HepG2 (cell line): ENCODE measurements around the gene RERE. TPM values are rescaled to one million over a fixed set of nuclear protein-coding genes. Genes with fewer than 3 reads are reported as not detected.

Experiments
- ATAC-seq: fragments of 200-7000 bp; cut with Tn5 transposase; 3 replicates; pipeline ENCODE4 v1.9.1; 2020; ENCODE audit warnings: mild to moderate bottlenecking, moderate library complexity
- BruUV-seq: library from RNA; stranded (reverse); fragments of 400-500 nt; replicated peaks from 2 replicates; lab custom pipeline; 2021; lab: Mats Ljungman, UMichigan
- CTCF ChIA-PET: fragments of 300-600 bp; formaldehyde crosslinking; extraction: SDS; loops from one replicate; lab custom pipeline; 2021; ENCODE audit warnings: low total read pairs, inconsistent platforms, low intra/inter-chr PET ratio; lab: Yijun Ruan, JAX
- POLR2A ChIA-PET: fragments of 350-600 bp; sonication (Branson Sonifier 250); formaldehyde crosslinking; loops from one replicate; lab custom pipeline; 2020; ENCODE audit warnings: antibody characterized with exemption, inconsistent platforms; lab: Yijun Ruan, JAX
- DNase-seq: peaks from one replicate; pipeline ENCODE4 v3.0.0-alpha.2; 2015; ENCODE audit warnings: low spot score
- FAIRE-seq: peaks from 3 replicates; lab custom pipeline; 2011; peaks lifted over from hg19 to GRCh38; lab: Jason Lieb, UNC
- H2AFZ ChIP-seq: one replicate; pipeline ENCODE4 v1.6.1; 2011; ENCODE audit warnings: low read length, inconsistent platforms
- H3K27ac ChIP-seq: fragments of 300-600 bp; 3 replicates; pipeline ENCODE4 v1.8.0; 2011; ENCODE audit warnings: mixed run types, mild to moderate bottlenecking, mixed read lengths, low read length, inconsistent platforms; ENCODE audit not compliant: insufficient read depth; ENCODE audit errors: extremely low read length
- H3K27me3 ChIP-seq, 2 experiments: fragments of 200-600 bp in 1 of 2; 2 replicates in 1 of 2; 3 replicates in 1 of 2; pipeline versions ENCODE4 v1.6.0 to v1.8.0; 2011; ENCODE audit warnings: low read length in 2 of 2, mild to moderate bottlenecking in 2 of 2, moderate library complexity in 2 of 2, inconsistent platforms in 1 of 2; ENCODE audit not compliant: insufficient read depth in 2 of 2, control insufficient read depth in 1 of 2
- H3K36me3 ChIP-seq, 2 experiments: fragments of 200-600 bp in 1 of 2; replicated peaks in 1 of 2; 2 replicates in 1 of 2; 3 replicates in 1 of 2; pipeline versions ENCODE4 v1.5.1 to v1.8.0; 2011; ENCODE audit warnings: low read length in 2 of 2, inconsistent platforms in 1 of 2; ENCODE audit not compliant: insufficient read depth in 2 of 2, control insufficient read depth in 1 of 2
- H3K4me1 ChIP-seq: 2 replicates; pipeline ENCODE4 v1.5.1; 2012; ENCODE audit warnings: low read length, inconsistent platforms; ENCODE audit not compliant: insufficient read depth
- H3K4me2 ChIP-seq: 2 replicates; pipeline ENCODE4 v1.6.0; 2011; ENCODE audit warnings: low read depth, low read length, inconsistent platforms
- H3K4me3 ChIP-seq, 3 experiments: fragments of 200-600 bp in 1 of 3; sonication (generic), shearing (Covaris generic) in 1 of 3; replicated peaks in 1 of 3; 2 replicates each; pipeline ENCODE4 v1.5.1; 2011 to 2016; ENCODE audit warnings: low read length in 3 of 3, inconsistent platforms in 2 of 3, low read depth in 2 of 3, mild to moderate bottlenecking in 2 of 3, control low read depth in 1 of 3, mixed read lengths in 1 of 3; ENCODE audit not compliant: insufficient read depth in 1 of 3
- H3K79me2 ChIP-seq: one replicate; pipeline ENCODE4 v1.6.1; 2011; ENCODE audit warnings: low read length, inconsistent platforms; ENCODE audit not compliant: insufficient read depth
- H3K9ac ChIP-seq: 2 replicates; pipeline ENCODE4 v1.6.0; 2011; ENCODE audit warnings: mild to moderate bottlenecking, low read depth, low read length, inconsistent platforms; ENCODE audit not compliant: insufficient read depth
- H3K9me3 ChIP-seq: 2 replicates; pipeline ENCODE4 v1.5.1; 2012; ENCODE audit warnings: mild to moderate bottlenecking, low read length
- H4K20me1 ChIP-seq: 2 replicates; pipeline ENCODE4 v1.6.0; 2011; ENCODE audit warnings: inconsistent platforms, mild to moderate bottlenecking, low read length, moderate library complexity; ENCODE audit not compliant: insufficient read depth
- AGO1 ChIP-seq: fragments of 200-400 bp; formaldehyde crosslinking; IDR thresholded peaks from 2 replicates; pipeline ENCODE4 v1.6.1; 2017; ENCODE audit warnings: mild to moderate bottlenecking, low read depth, low read length, moderate library complexity; ENCODE audit not compliant: poor library complexity, severe bottlenecking
- GPN1 ChIP-seq: sonication (generic); formaldehyde crosslinking; IDR thresholded peaks from 2 replicates; pipeline ENCODE4 v1.5.1; 2020; ENCODE audit warnings: missing genetic modification reagents, borderline replicate concordance
- HHEX ChIP-seq: IDR thresholded peaks from 2 replicates; pipeline ENCODE4 v1.6.1; 2016; ENCODE audit warnings: control low read depth
- KLF6 ChIP-seq: IDR thresholded peaks from 2 replicates; pipeline ENCODE4 v1.8.0; 2016; ENCODE audit warnings: missing biosample characterization, missing genetic modification reagents
- NR3C1 ChIP-seq: sonication (generic); formaldehyde crosslinking; IDR thresholded peaks from 2 replicates; pipeline ENCODE4 v1.4.0; 2020; ENCODE audit warnings: missing genetic modification reagents
- POLR2G ChIP-seq: fragments of 200-400 bp; formaldehyde crosslinking; IDR thresholded peaks from 2 replicates; pipeline ENCODE4 v1.6.1; 2018; ENCODE audit warnings: mild to moderate bottlenecking, low read depth, low read length, moderate library complexity
- RBFOX2 ChIP-seq: fragments of 200-400 bp; formaldehyde crosslinking; IDR thresholded peaks from 2 replicates; pipeline ENCODE4 v1.6.1; 2017; ENCODE audit warnings: low read depth, mild to moderate bottlenecking, low read length
- RBM22 ChIP-seq: fragments of 200-400 bp; formaldehyde crosslinking; optimal IDR thresholded peaks from 2 replicates; pipeline ENCODE3; 2017; ENCODE audit warnings: mild to moderate bottlenecking, low read length, moderate library complexity
- SMAD9 ChIP-seq: sonication (generic); formaldehyde crosslinking; IDR thresholded peaks from 2 replicates; pipeline ENCODE4 v1.5.1; 2020; ENCODE audit warnings: mild to moderate bottlenecking, missing genetic modification reagents
- ZBTB2 ChIP-seq: sonication (generic); formaldehyde crosslinking; IDR thresholded peaks from 2 replicates; pipeline ENCODE4 v1.8.0; 2022; ENCODE audit warnings: low read depth, missing genetic modification reagents
- ZFP90 ChIP-seq: sonication (generic); formaldehyde crosslinking; IDR thresholded peaks from 2 replicates; pipeline ENCODE4 v1.8.0; 2022; ENCODE audit warnings: missing genetic modification reagents, mild to moderate bottlenecking, inconsistent platforms, borderline replicate concordance
- ZMAT3 ChIP-seq: sonication (generic); formaldehyde crosslinking; conservative IDR thresholded peaks from 2 replicates; pipeline ENCODE4 v1.7.0; 2021; ENCODE audit warnings: missing genetic modification reagents
- ZNF512 ChIP-seq: sonication (generic); formaldehyde crosslinking; IDR thresholded peaks from 2 replicates; pipeline ENCODE4 v1.4.0; 2020; ENCODE audit warnings: mild to moderate bottlenecking, missing genetic modification reagents
- ZNF672 ChIP-seq: sonication (generic); formaldehyde crosslinking; IDR thresholded peaks from 2 replicates; pipeline ENCODE4 v1.8.1; 2022; ENCODE audit warnings: missing genetic modification reagents
- ZNF687 ChIP-seq: sonication (generic); formaldehyde crosslinking; IDR thresholded peaks from 2 replicates; pipeline ENCODE4 v1.5.1; 2020; ENCODE audit warnings: mild to moderate bottlenecking, missing genetic modification reagents, moderate library complexity
- ZNF709 ChIP-seq: sonication (generic); formaldehyde crosslinking; IDR thresholded peaks from 2 replicates; pipeline ENCODE4 v1.5.0; 2020; ENCODE audit warnings: mild to moderate bottlenecking, missing genetic modification reagents
- ZNF780A ChIP-seq: sonication (generic); formaldehyde crosslinking; IDR thresholded peaks from 2 replicates; pipeline ENCODE4 v1.8.0; 2022; ENCODE audit warnings: mild to moderate bottlenecking, missing genetic modification reagents, moderate library complexity
- WGBS: methylation state at CpG from one replicate; pipeline ENCODE4 v1.1.6; 2017; ENCODE audit warnings: low lambda C conversion rate; 5-methylcytosine and 5-hydroxymethylcytosine counted together
- in situ Hi-C: cut with HindIII; loops from 2 replicates; pipeline ENCODE4 v1.10.0; 2017; ENCODE audit warnings: low pct_unique_long_range_greater_than_20kb; ENCODE audit not compliant: extremely low pct_ligation_motif_present
- intact Hi-C: fragments of 100-400 bp; cut with micrococcal nuclease; formaldehyde crosslinking; loops from one replicate; pipeline ENCODE4 v1.10.0; 2022; ENCODE audit not compliant: unreplicated experiment
- polyA plus RNA-seq, 8 experiments: library from polyadenylated mRNA; depleted of rRNA in 3 of 8; stranded (reverse) in 7 of 8; unstranded in 1 of 8; fragments of >200 nt; fragmentation: Illumina TruSeq in 4 of 8; extraction: Trizol in 4 of 8; gene quantifications; 2 replicates each; pipeline versions ENCODE4 v1.2.1 to v1.2.3, GENCODE V29; 2011 to 2016; ENCODE audit warnings: low read depth in 4 of 8, missing spikeins in 1 of 8, mixed read lengths in 1 of 8; ENCODE audit not compliant: insufficient read depth in 1 of 8
- total RNA-seq, 5 experiments: library from RNA; depleted of rRNA; stranded (reverse); fragments of >200 nt; fragmentation: Illumina TruSeq; extraction: Trizol; gene quantifications; 2 replicates each; pipeline ENCODE4 v1.2.3, GENCODE V29; 2016; ENCODE audit warnings: low read depth in 1 of 5

The RERE gene
- total and polyA plus RNA-seq, 2 of the 13 experiments (the other 11 are each of a cell fraction or from before 2014, with no cell fraction given) = 18.3 to 21.9 TPM

- H3K4me3 ChIP-seq = no peak overlapping the region
- ATAC-seq (no peak), DNase-seq (no peak), FAIRE-seq (no peak)
- WGBS = 95% methylated on average over 21 of the region's 21 CpGs
- no peak overlapping the region for H3K9ac ChIP-seq
- peaks cover 99% of the 10 kb centered on the region for H3K4me1 ChIP-seq
- peaks cover 40 to 58% of the 10 kb centered on the region in 2 experiments for H3K36me3 ChIP-seq
- no peaks in the 10 kb centered on the region for H3K9me3 ChIP-seq
- intact Hi-C loops (no loop called here), in situ Hi-C loops (no loop called here)
- H3K79me2 ChIP-seq = peaks cover 6% of the 10 kb centered on the region
- H2AFZ ChIP-seq = no peak overlapping the region
- no peaks in the 10 kb centered on the region for H3K27me3 ChIP-seq
- no peak overlapping the region for H3K4me2 ChIP-seq
- H4K20me1 ChIP-seq = peaks cover 77% of the 10 kb centered on the region
- ChIA-PET CTCF (no interaction called here), POLR2A (interaction anchor here (1.4 to 13.6 kb wide), 5 partner anchors 8 to 45 kb away, joined by 4 to 116 read pairs (median 19); partner anchors contain the start of gene ENO1)
- peak overlapping the region; percentile 22 for H3K27ac ChIP-seq
- BruUV-seq = TSS peak; percentile 8
- no peak for TF ChIP-seq ZNF672
- TF ChIP-seq GPN1 (CRISPR knock-in tag) = no peak
- 0 out of 2 replicates have a peak, but pooled peaks have one; percentile 16 for TF ChIP-seq ZNF709
- no peak for TF ChIP-seq AGO1
- TF ChIP-seq RBFOX2 = peak; percentile 32; the same call in 1 of the 2 replicates
- peak; percentile 33; the same call in 1 of the 2 replicates for TF ChIP-seq ZNF687 (CRISPR knock-in tag)
- no peak for TF ChIP-seq SMAD9 (CRISPR knock-in tag)
- TF ChIP-seq RBM22 = peak; percentile 94
- TF ChIP-seq ZNF780A (CRISPR knock-in tag) = no peak
- TF ChIP-seq KLF6 = no peak
- TF ChIP-seq ZFP90 (CRISPR knock-in tag) = no peak
- TF ChIP-seq POLR2G = peak; percentile 12; the same call in 1 of the 2 replicates
- TF ChIP-seq ZNF512 = no peak
- no peak for TF ChIP-seq HHEX (CRISPR knock-in tag)
- TF ChIP-seq NR3C1 (CRISPR knock-in tag) = no peak
- no peak for TF ChIP-seq ZMAT3 (CRISPR knock-in tag)
- 0 out of 2 replicates have a peak, but pooled peaks have one; percentile 9 for TF ChIP-seq ZBTB2 (CRISPR knock-in tag)
Measured at GRCh38 chr1:8860738-8861516, 43.5 kb upstream of the RERE start.
